Ecto neural progenitor cell (in vitro differentiated cells): Measurements from ENCODE around the gene PRKN.

Source experiments
- DNase-seq: peaks from one replicate; pipeline ENCODE4 v3.0.0-alpha.2; 2018; ENCODE audit warnings: low spot score

Gene PRKN

DNA sequence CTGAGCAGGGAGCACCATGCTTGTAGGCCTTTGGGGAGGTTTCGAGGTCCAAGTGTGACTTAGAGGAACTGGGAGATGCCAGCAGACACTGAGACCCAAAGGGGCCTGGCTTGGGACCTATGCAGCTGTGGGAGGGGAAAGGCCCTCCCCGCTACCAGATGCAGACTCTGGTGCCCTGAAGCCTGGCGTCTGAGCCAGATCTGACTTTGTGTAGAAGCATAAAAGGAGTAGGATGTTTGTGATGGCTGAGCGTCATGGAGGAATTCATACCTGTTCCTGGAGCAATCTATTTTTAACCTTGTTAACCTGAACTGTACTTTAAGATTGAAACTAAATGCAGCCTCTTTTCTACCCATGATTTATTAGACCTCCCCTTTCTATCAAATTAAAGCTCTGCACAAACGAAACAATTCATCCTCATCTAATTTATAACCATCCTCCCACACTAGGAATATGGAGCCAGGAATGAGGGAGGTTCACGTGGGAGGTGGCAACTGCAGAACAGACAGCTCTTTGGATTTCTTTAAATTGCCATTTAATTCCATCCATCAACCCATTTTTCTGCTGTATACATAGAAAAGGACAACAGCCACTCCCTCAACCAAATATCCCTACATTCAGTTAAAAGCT lies 1281.2 kb downstream of the PRKN start:
- no peak for DNase-seq

DNA sequence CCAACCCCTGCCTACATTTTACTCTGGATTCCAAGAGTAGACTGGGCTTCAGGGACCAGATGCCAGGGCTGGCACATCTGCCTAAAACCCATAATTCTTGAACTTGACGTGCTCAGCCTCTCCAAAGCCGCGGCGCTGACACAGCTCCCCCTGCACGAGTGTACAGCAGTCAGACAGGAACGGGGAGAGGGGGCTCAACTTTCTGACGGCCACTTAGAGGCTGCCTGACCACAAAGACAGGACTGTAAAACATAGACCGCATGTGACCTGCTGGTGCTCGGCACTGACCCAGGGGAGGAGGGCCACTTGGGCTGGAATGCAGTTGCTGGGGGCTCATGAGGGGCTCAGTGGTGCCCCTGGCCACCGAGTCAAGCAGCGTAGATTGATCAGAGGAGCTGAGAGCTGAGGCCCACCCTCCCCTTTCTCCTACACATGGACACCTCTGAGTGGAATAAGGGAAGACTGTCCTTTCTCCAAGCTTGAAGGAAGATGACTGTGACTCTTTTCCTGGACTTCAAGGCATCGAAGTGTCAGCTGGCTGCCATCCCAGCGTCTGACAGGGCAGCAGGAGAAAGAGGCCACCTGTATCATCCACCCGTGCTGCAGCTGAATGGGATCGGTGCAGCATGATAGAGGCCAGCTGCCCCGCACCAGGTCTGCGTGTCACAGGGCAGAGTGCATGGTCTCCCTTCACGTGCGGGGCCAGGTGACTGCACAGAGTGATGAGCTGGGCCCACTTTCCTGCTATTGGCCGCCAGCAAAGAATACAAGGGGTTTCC lies 1282.4 kb downstream of the PRKN start:
- no peak for DNase-seq

- no peak for DNase-seq
Measured at GRCh38 chr6:161444464-161444863, 1283.1 kb downstream of the PRKN start.

GRCh38 chr6:161443848-161444247 lies 1283.7 kb downstream of the PRKN start:
- DNase-seq = peak; percentile 59

GRCh38 chr6:161442420-161442819 lies 1285.1 kb downstream of the PRKN start:
- no peak for DNase-seq

GRCh38 chr6:161440299-161440698 lies 1287.3 kb downstream of the PRKN start:
- DNase-seq = no peak

DNA sequence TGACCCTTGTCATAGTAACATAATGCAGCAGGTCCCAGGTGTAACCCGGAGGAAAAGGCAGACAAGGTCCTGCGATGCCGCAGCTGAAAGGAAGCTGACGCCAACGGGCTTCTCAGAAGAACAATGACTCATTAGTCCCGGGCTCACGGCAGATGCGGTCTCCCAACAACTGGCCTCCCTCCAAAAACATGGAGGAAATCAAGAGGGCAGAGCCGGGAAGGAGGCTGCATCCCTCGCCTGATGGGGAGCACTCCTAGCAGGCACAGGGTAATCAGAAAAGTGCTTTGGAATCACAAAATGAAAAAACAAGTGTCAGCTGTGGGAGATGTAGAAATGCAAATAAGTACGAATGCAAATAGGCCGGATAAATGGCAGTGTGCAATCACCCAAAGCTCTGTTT lies 1288.5 kb downstream of the PRKN start:
- no peak for DNase-seq

GRCh38 chr6:161438430-161439030 lies 1289.0 kb downstream of the PRKN start:
- no peak for DNase-seq

GRCh38 chr6:161437851-161438250 lies 1289.7 kb downstream of the PRKN start:
- no peak for DNase-seq

DNA sequence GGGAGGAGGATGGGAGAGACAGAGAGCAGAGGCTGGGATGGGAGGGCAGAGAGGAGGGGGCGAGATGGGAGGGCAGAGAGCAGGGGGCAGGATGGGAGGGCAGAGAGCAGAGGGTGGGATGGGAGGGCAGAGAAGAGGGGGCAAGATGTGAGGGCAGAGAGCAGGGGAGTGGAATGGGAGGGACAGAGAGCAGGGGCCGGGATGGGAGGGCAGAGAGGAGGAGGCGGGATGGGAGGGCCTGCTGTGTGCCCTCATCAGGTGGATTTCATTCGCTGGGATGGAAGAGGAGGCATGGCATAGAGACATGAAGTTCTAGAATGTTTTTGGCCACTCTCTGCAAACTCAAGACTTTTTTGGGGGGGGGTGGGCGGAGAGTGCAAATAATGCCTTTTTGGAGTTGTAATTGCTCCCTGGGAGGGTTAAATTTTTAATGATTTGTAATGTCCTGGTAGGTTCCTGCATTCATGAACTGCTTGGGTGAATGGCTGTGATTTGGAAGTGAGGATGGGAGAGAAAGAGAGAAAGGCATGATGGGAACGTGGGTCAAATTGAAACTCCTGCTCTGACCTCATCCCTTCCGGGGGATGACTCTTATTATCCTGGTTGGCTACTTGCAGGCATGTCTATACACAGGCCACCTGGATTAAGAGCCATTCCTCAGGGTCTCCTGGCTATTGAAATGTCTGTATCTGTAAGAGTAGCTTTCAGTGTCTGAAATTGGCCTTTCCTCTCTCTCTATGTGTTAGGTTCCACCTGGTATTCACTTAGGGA lies 1291.3 kb downstream of the PRKN start:
- DNase-seq = no peak

GRCh38 chr6:161435748-161436070 lies 1291.9 kb downstream of the PRKN start:
- DNase-seq = no peak

- DNase-seq = no peak
Measured at GRCh38 chr6:161434921-161435747, 1292.4 kb downstream of the PRKN start.

DNA sequence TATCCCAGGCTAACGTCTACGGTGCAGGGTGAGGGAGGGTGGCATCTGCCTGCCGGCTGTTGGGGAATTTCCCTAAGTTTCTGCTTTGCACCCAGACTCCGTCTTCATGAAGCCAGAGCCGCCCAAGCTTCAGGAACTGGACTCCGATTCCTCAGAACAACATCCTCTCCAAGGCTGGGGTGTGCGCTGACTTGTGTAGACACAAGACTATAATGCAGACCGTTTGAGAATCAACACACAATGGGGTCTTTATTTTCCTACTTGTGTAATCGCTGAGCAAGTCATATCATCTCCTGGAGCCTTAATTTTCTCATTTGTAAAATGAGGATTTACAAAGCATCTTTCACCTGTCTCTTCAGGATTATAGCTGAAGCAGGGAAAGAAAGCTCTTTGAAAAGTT lies 1293.2 kb downstream of the PRKN start:
- no peak for DNase-seq

- DNase-seq = no peak
Measured at GRCh38 chr6:161432546-161432945, 1295.0 kb downstream of the PRKN start.

GRCh38 chr6:161429921-161430490 lies 1297.6 kb downstream of the PRKN start:
- no peak for DNase-seq

DNA sequence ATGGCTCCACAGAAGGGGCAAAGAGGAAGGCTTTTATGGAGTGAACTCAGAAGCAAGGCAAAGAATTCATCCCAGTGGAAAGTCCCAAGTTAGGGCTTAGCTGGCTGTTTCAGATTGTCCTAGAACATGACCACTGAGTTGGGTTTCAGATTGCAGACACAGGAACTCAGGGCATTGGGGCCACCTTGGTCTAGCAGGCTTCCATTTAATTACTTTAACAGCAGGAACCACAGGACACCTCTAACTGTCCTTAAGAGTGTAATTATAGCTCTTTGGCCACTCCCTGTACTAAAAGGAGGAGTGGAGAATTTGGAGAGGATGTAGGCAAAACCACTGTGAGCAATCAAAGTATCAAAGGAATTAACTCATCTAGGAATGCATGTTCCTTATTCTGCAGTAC lies 1303.1 kb downstream of the PRKN start:
- DNase-seq = no peak

DNA sequence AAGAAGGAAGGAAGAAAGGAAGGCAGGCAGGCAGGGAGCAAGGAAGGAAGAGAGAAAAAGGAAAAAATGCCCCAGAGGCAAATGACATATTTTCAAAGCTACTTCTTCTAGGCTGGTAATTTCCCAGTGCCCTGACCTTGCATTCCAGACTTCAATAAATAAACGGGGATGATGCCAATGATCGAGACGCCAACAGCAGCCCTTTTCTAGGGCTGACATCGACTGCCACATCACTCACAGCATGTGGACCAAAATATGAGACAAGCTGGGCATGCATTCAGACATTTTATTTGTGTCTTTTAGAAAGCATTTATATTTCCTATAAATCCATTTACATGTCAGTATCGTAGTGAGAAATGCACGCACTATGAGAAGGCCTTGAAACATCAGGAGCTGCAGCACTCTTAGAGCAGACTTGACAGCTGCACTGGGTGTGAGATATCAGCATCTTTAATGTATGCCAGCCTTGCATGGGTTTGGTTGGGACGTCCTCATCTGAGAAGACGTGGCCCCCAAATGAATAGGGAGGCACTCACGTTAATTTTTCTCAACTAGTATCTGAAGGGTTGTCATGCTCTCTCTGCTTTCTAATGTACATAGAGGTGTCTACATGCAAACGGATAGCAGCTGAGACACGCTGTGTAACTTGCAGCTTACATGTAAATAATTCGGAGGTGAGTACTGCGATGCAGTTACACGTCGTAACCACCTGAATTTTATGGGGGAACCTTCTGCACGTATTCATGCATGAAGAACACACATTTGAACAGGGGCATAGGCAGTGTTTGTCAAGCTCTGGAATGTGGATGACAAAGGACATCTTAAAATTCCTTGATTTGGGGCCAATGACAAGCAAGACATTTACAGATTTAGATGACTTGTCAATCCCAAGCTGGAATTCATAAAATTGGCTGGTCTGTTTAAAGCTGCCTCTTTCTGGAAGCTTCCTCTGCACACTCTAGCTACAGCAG lies 1304.6 kb downstream of the PRKN start:
- no peak for DNase-seq

GRCh38 chr6:161418463-161418945 lies 1309.1 kb downstream of the PRKN start:
- DNase-seq = no peak

GRCh38 chr6:161417717-161418462 lies 1309.7 kb downstream of the PRKN start:
- DNase-seq = peak; percentile 56
